ENCODE data around the gene FHIT.

The FHIT gene

GRCh38 chr3:60135474-60135873, 1115.8 kb downstream of the FHIT start:
- DNase-seq (ENCODE audit: low spot score), result no peak

DNA sequence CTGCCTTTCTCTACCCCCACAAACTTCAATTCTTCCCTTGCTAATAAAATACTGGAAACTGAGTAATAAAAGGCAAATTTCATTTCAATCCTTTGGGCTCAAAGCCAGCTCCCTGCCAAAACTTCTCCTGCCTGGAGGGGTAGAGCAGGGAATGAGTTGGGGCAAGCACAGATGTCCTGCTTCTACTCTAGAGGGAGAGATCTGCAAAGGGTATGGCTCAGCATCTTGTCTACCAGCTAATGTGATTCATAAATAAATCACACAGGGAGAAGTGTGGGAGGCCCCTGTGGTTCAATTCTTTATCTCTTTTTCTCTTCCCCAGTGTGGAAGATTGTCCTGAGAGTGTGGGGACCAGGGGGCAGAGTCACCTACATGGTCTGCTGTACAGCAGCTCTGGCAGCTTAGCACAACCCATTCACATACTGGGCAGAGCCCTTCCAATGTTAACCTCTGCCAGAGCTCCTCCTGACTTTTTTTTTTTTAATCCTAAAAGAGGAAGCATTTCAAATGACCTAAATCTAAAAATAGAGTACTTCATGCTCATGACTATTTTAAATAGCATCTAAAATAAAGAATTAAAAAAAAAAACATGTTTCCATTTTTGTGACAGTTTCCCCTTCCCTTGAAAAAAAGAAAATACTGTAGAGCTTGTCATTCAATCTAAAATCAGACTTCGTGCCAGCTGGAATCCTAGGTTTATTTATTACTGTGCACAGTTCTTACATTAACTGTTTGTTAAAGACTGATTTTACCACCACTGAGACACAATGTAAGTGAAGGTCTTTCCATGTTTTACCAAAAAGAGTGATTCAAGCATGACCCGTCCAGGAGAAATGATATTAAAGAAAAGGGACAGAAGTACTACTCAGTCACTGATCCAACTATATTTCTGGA, 1117.7 kb downstream of the FHIT start:
- DNase-seq (ENCODE audit: low spot score), result no peak

DNA sequence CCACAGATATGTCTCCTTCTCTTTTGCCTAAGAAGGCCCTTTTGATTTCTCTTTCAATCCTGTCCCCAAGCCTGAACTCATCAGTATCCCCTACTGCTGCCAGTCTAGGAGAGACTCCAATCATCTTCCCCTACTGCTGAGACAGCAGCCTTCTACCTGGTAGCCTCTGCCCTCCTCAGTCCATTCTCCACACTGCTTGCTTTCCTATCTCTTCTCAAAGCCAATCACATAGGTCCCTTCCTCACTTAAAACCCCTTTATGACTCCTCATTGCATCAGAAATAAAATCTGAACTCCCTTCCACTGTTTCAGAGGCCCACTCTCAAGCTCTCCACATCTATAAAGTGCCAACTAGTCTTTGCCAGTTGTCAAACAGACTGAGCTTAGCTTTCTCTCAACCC, 1119.6 kb downstream of the FHIT start:
- no peak for DNase-seq (ENCODE audit: low spot score)

DNA sequence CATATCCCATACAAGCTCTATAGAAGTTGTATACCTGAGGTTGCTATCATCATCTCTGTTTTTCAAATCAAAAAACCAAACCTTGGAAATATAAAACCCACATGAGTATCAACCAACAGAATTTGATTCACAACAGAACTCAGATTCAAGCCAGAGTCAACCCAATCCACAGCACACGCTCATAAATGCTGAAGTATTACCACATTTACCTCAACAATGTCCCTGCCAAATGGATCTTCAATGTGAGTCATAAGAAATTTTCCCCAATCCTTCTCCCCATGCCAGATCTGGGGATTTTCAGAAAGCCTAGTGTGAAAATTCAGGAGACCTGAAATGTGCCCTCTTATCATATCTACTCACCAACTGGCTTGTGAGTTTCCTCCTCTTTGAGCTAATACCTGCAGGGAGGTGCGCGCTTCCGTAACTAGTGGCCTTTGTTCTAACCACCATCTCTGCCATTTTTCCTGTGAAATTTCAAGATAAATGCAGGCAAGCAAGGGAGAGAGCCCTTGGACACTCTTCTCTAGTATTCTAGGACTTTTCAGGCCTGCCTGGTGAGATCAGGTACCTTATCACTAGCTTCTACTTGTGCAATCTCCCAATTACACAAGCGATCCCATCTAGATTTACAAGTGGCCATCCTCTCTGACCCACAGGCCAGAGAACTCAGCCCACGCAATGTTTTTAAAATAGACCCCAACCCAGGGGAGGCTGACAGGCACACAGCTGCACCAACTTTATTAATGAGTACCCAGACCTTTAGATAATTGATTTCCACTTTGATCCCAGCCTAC, 1124.5 kb downstream of the FHIT start:
- no peak for DNase-seq (ENCODE audit: low spot score)

GRCh38 chr3:60125686-60126085, 1125.6 kb downstream of the FHIT start:
- no peak for DNase-seq (ENCODE audit: low spot score)

DNA sequence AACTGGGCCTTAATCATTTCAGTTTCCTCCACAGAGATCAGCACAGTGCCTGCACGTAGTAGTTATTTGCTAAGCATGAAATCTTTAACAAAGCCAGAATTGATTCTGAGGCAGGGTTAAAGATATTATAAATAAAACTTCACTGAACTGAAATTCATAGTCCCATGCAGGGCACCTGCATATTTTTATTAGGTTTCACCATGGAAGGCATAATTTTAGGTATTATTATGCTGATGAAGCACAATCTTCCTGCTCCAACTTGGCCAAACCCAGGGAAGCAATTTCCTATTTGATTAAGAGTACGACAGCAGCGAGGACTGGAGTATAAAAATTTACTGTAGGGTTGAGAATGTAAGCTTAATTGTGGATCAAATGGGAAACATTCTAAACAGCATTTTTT, 1131.0 kb downstream of the FHIT start:
- no peak for DNase-seq (ENCODE audit: low spot score)

GRCh38 chr3:60114191-60114590, 1137.1 kb downstream of the FHIT start:
- DNase-seq (ENCODE audit: low spot score), result no peak

DNA sequence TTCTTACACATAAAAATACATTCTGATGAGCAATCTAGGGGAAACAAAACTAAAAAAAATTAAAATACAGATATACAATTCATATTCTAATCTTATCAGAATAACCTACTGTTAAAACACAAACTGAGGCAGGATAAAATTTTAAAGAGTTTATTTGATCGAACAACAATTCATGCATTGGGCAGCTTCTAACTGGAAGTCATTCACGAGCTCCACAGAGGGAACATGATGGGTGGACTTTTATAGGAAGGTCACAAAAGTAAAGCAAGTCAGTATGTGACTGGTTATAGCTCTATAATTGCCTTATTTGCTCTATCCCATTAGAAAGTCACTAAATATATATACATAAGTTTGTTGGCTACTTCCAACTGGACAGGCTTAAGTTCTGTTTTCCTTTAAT, 1144.0 kb downstream of the FHIT start:
- no peak for DNase-seq (ENCODE audit: low spot score)

- DNase-seq (ENCODE audit: low spot score), result no peak
These were observed 1149.1 kb downstream of the FHIT start for GRCh38 chr3:60102154-60102553.

DNA sequence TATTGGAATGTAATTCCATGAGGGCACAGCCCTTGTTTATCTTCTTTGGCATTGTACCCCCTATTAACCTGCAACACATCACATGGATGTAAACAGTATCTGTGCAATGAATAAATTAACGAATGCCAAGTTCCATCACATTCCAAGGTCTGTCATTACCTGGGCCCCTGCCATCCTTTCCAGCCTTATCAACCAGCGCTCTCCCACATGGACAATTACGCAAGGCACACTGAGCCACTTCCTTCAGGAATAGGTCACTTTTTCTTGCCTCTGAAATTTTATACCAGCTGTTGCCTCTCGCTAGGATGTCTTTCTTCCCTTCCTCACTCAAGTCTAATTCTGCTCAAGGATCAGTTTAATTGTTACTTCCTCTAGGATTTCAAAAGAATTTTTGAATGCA, 1149.6 kb downstream of the FHIT start:
- DNase-seq (ENCODE audit: low spot score), result no peak

GRCh38 chr3:60096403-60096802, 1154.8 kb downstream of the FHIT start:
- DNase-seq (ENCODE audit: low spot score), result no peak

DNA sequence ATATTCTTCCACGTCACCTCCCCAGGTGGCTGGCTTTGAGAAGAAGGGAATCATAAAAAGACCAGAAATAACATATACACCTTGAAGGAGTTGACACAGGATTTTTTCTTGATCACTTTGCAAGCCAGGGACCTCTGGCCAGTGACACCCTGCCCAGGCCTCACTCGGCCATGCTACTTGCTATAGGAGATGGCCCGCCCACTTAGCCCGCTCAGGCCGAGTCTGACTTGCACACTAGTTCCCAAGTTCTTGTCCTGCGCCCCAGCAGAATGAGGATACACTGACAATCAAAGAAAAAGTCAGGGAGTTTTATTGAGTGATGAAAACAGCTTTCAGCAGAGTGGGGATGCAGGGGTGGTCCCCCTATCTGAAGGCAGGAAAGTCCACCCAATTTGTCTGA, 1155.3 kb downstream of the FHIT start:
- DNase-seq (ENCODE audit: low spot score), result no peak

DNA sequence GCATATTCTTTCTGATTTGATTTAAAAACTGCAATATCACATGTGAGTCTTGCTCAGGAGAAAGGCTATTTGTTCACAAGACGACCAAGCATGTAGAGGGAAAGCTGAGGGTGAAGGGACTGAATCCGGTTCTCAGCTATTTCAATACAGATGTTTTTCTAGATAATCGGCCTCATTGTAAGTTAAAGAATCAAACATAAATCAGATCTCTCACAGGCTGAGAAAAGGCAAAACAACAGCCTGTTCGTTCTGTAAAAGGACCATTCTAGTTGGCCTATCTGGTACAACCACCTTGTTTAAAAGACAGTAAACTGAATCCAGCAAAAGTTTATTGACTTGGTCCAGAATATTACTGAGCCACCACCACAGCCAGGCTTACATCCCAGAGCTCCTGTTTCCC, 1155.7 kb downstream of the FHIT start:
- DNase-seq (ENCODE audit: low spot score), result no peak

DNA sequence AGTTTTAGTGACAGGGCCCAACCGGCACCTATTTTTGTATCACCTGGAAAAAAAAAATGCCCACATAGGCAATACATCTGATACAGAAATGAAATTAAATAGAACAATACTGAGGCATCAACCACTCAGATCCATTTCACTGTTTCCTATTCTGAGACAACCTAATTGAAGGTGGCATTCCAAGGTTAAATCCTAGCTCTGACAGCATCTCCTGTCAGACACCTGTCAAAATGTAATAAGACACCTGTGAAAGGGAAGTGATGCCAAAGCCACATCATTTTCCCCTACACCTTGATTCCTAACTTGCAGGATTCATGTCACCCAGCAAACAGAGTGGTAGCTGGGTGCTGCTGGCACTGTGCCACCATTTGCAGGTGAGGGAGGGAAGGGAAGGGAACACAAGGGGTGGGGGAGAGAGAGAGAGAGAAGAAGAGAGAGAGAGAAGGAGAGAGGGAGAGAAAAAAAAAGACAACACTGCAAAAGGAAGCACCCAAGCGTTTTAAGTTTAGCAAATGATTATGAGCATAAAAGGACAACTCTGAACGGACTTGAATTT, 1156.8 kb downstream of the FHIT start:
- no peak for DNase-seq (ENCODE audit: low spot score)

DNA sequence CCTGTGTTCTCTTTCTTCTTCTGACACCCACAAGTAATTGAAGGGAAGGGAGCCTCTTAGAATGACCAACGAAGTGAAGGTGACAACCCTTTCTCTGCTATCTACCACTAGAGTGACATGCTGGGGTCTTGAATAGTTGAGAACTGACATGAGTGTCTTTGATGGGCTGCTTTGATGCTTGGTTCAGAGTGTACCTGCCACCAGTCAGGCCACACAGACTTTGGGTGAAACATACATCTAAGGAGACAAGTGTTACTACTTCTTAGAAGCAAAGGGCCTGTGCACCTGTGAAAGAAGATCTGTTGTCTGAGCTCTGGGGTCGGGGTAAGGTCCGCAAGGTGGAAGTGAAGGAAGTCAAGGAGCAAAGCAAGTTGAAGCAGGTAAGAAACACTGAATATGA, 1160.7 kb downstream of the FHIT start:
- no peak for DNase-seq (ENCODE audit: low spot score)

DNA sequence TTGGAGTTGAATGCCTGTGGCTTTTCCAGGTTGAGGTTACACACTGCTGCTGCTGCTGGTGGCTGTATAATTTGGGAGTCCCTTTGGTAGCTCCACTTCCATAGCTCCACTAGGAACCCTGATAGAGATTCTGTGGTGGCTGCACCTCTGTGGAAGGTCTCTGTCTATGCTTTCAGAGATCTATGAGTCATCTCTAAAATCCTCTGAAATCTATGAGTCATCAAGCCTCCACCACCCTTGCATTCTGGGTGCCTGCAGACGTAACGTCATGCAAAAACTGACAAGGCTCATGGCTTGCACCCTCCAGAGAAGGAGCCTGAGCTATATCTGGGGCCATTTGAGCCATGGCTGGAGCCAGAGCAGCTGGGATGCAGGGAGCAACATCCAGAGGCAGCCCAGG, 1164.4 kb downstream of the FHIT start:
- DNase-seq (ENCODE audit: low spot score), result no peak

GRCh38 chr3:60085649-60086048, 1165.6 kb downstream of the FHIT start:
- DNase-seq (ENCODE audit: low spot score), result no peak

- DNase-seq (ENCODE audit: low spot score), result no peak
These were observed 1169.7 kb downstream of the FHIT start for GRCh38 chr3:60081381-60082095.

DNA sequence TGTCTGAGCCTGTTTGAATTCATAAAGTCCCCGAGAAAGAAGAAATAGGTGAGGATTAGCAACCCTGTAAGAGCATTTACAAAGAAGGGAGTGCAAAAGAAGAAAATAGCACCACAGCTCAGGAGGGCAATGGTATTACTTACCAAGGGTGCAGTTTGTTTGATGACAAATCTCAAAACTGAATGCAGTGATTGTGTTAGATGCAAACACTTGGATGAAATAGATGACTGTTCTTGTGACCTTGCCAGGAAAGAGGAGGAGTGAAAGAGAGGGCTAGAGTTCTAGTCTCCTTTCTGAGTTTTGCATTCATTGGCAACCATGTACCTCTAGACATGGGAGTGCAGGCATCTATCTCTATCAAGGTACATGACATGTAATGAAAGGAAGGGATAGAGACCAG, 1170.6 kb downstream of the FHIT start:
- DNase-seq (ENCODE audit: low spot score), result no peak

- DNase-seq (ENCODE audit: low spot score), result no peak
These were observed 1172.2 kb downstream of the FHIT start for GRCh38 chr3:60079076-60079475.

DNA sequence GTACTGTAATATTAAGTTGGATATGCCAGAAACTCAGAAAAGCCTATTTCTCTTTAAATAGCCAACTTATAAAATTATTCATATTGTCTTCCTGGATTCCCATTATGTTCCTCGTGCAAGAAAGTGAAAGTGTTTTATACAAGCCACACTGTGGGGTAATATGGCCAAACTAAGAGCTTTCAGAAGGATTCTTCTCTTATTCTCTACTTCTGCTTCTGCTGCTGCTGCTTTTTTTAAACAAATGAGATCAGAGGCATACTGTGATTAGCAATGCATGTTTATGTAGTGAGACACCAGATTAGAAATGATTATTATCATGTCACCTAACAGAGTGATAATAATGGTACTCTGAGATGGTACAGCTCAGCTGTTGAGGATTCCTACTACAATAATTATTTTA, 1174.9 kb downstream of the FHIT start:
- no peak for DNase-seq (ENCODE audit: low spot score)

GRCh38 chr3:60073942-60074341, 1177.3 kb downstream of the FHIT start:
- DNase-seq (ENCODE audit: low spot score), result no peak
